NCI-H524 treated with DMSO at 0.1 percent for 48 hours (cell line): ENCODE data around the gene PARD3.

Experiments
- DNase-seq: peaks from one replicate; lab custom pipeline; 2025; lab: John Stamatoyannopoulos, UW

PARD3 gene

GRCh38 chr10:34125702-34126101 is 689.4 kb downstream of the PARD3 start:
- no peak for DNase-seq

GRCh38 chr10:34124522-34125035 is 690.5 kb downstream of the PARD3 start:
- no peak for DNase-seq

- DNase-seq: no peak
These were observed 693.1 kb downstream of the PARD3 start for GRCh38 chr10:34121781-34122622.

- DNase-seq: no peak
These were observed 693.9 kb downstream of the PARD3 start for GRCh38 chr10:34121125-34121753.

GRCh38 chr10:34119456-34119855 is 695.6 kb downstream of the PARD3 start:
- DNase-seq: no peak

GRCh38 chr10:34116681-34117271 is 698.3 kb downstream of the PARD3 start:
- no peak for DNase-seq

GRCh38 chr10:34116220-34116641 is 698.9 kb downstream of the PARD3 start:
- DNase-seq: no peak

- DNase-seq: no peak
These were observed 700.2 kb downstream of the PARD3 start for GRCh38 chr10:34114914-34115313.

- no peak for DNase-seq
These were observed 701.4 kb downstream of the PARD3 start for GRCh38 chr10:34113504-34114225.

- no peak for DNase-seq
These were observed 702.8 kb downstream of the PARD3 start for GRCh38 chr10:34112171-34112782.

- no peak for DNase-seq
These were observed 703.9 kb downstream of the PARD3 start for GRCh38 chr10:34111179-34111578.

GRCh38 chr10:34109952-34110702 is 705.0 kb downstream of the PARD3 start:
- no peak for DNase-seq

- DNase-seq: no peak
These were observed 705.6 kb downstream of the PARD3 start for GRCh38 chr10:34109495-34109894.

- no peak for DNase-seq
These were observed 707.2 kb downstream of the PARD3 start for GRCh38 chr10:34107626-34108516.

GRCh38 chr10:34106356-34106885 is 708.7 kb downstream of the PARD3 start:
- no peak for DNase-seq

- DNase-seq: no peak
These were observed 710.1 kb downstream of the PARD3 start for GRCh38 chr10:34104829-34105572.

- no peak for DNase-seq
These were observed 712.1 kb downstream of the PARD3 start for GRCh38 chr10:34102893-34103506.

GRCh38 chr10:34102237-34102673 is 712.8 kb downstream of the PARD3 start:
- DNase-seq: no peak
